Left ventricle myocardium inferior (tissue), 1 donor: ENCODE measurements around the gene NPNT. TPM values are rescaled to one million over a fixed set of nuclear protein-coding genes. Genes with fewer than 3 reads are reported as not detected.

Experiments used
- DNase-seq: peaks from one replicate; pipeline ENCODE4 v3.0.0-alpha.2; 2020
- H3K27ac ChIP-seq: fragments of 200-600 bp; replicated peaks from 2 replicates; pipeline ENCODE4 v1.8.0; 2021
- H3K27me3 ChIP-seq: fragments of 200-600 bp; 2 replicates; pipeline ENCODE4 v1.8.0; 2021; ENCODE audit warnings: low read depth
- H3K36me3 ChIP-seq: fragments of 200-600 bp; 2 replicates; pipeline ENCODE4 v1.8.0; 2021
- H3K4me1 ChIP-seq: fragments of 200-600 bp; 2 replicates; pipeline ENCODE4 v1.8.0; 2021
- H3K4me3 ChIP-seq: fragments of 200-600 bp; 2 replicates; pipeline ENCODE4 v1.8.0; 2021; ENCODE audit warnings: mild to moderate bottlenecking, moderate library complexity
- H3K9me3 ChIP-seq: fragments of 200-600 bp; replicated peaks from 2 replicates; pipeline ENCODE4 v1.8.0; 2021
- intact Hi-C: fragments of 100-400 bp; cut with micrococcal nuclease; formaldehyde crosslinking; loops from one replicate; pipeline ENCODE4 v1.11.0; 2022
- total RNA-seq: library from RNA; stranded (reverse); fragmentation: NEBNext Ultra II Directional; extraction: Animal tissue kit (Norgen Biotek cat#: 25700); gene quantifications from one replicate; pipeline ENCODE4 v1.2.1, GENCODE V29; 2021
- TF ChIP-seq, protein P1 (sequence below): fragments of 200-600 bp; IDR thresholded peaks from 2 replicates; pipeline ENCODE4 v1.8.0; 2021; ENCODE audit warnings: antibody characterized with exemption, mild to moderate bottlenecking, borderline replicate concordance
- donor health status: DM: no; HTN: yes; CAD: no; lungs with severe emphysema.

The NPNT gene
- total RNA-seq, 1 donor from 2014 or later = 2.9 TPM

DNA sequence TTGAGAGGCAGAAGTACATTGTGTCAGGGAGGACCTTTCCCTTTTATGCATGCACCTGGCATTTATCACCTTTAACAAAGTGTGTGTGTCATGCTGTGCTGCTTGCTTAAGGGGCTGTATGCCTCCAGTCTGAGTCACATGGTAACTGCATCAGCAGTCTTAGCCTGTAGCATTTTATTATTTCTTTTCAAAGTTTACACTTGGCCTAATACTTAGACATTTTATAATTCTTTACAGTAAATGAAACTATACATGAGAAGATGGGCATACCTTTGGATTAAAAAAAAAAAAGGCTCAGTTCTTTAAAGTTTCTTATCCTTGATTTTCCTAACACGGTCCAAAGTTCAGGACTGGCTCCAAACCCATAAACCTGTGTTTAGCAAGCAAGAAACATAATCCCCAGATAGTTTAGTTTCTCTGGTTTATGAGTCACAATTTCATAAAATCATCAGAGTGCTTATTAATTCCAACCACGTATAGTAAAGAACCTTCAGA is 14.6 kb downstream of the NPNT start:
- intact Hi-C loops = no loop called here
- TF ChIP-seq, protein P1, sequence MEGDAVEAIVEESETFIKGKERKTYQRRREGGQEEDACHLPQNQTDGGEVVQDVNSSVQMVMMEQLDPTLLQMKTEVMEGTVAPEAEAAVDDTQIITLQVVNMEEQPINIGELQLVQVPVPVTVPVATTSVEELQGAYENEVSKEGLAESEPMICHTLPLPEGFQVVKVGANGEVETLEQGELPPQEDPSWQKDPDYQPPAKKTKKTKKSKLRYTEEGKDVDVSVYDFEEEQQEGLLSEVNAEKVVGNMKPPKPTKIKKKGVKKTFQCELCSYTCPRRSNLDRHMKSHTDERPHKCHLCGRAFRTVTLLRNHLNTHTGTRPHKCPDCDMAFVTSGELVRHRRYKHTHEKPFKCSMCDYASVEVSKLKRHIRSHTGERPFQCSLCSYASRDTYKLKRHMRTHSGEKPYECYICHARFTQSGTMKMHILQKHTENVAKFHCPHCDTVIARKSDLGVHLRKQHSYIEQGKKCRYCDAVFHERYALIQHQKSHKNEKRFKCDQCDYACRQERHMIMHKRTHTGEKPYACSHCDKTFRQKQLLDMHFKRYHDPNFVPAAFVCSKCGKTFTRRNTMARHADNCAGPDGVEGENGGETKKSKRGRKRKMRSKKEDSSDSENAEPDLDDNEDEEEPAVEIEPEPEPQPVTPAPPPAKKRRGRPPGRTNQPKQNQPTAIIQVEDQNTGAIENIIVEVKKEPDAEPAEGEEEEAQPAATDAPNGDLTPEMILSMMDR = no peak

DNA sequence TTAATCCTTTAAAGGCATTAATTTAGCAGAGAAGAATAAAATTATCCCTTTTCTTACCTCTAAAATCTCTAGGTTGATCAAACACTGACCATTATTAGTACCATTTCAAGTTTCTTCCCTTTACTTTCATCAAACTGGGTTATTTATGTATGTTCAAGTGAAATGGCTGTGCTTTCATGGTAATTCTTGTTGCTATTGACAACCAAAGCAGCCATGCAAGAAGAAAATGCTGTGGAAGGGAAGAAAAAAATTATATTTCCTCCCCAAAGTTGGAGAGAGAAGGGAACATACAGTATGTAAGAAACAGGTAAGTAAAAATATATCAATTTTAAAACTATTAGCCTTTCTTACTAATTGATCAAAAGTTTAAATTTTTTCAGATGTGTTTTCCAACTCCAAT is 16.2 kb downstream of the NPNT start:
- TF ChIP-seq, protein P1 = no peak
- Histone ChIP-seq H3K36me3 (no peaks in the 10 kb centered on the region), H3K27me3 (no peaks in the 10 kb centered on the region), H3K27ac (no peak overlapping the region), H3K4me3 (no peak overlapping the region), H3K4me1 (no peaks in the 10 kb centered on the region), H3K9me3 (no peaks in the 10 kb centered on the region)
- intact Hi-C loops = no loop called here
- no peak for DNase-seq

More for the DNA sequence above, 14.6 kb downstream of the NPNT start:
- no peak overlapping the region for H3K4me3 ChIP-seq
- H3K27ac ChIP-seq = no peak overlapping the region
- H3K4me1 ChIP-seq = no peaks in the 10 kb centered on the region
- H3K27me3 ChIP-seq = no peaks in the 10 kb centered on the region
- H3K36me3 ChIP-seq = no peaks in the 10 kb centered on the region
- no peaks in the 10 kb centered on the region for H3K9me3 ChIP-seq
- DNase-seq = no peak

DNA sequence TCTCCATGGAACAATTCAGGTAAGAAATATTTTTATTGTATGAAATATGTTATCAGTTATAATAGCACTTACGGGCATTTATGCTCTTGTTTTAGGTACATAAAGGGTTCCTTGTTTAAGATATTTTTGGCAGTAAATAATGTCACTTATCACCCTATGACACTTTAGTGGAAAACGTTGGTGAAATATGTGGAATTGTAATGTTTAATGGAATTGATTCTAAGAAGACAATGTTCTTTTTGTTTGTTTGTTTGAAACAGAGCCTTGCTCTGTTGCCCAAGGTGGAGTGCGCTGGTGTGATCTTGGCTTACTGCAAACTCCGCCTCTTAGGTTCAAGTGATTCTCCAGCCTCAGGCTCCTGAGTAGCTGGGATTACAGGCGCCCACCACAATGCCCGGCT is 17.4 kb downstream of the NPNT start:
- intact Hi-C loops = no loop called here
- TF ChIP-seq, protein P1 = no peak
- Histone ChIP-seq H3K27me3 (no peaks in the 10 kb centered on the region), H3K9me3 (no peaks in the 10 kb centered on the region), H3K4me3 (no peak overlapping the region), H3K4me1 (no peaks in the 10 kb centered on the region), H3K27ac (no peak overlapping the region), H3K36me3 (no peaks in the 10 kb centered on the region)
- DNase-seq = no peak

DNA sequence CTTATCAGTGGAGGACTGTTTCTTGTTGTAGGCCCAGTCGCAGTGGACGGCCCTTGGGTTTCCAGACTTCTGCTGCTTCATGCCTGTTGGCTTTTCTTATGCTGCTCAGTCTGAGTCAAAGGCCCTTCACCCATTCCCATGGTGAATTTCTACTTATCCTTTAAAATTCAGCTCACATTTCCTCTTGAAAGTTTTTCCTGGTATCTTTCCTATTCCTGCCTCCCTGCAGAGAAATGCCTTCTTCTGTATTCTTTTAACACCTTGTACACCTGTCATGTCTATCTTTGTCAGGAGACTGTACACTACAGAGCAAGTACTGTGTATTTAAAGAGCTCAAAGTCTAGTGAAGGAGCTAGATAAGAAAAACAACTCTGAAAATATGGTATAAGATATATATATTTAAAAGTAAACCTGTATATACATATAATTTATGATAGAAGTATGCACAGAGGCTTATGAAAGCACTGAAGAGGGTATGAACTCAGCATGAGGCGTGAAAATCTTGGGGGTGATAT is 22.0 kb downstream of the NPNT start:
- no peaks in the 10 kb centered on the region for H3K27me3 ChIP-seq
- H3K4me3 ChIP-seq = no peak overlapping the region
- no peaks in the 10 kb centered on the region for H3K36me3 ChIP-seq
- TF ChIP-seq, protein P1 = no peak
- intact Hi-C loops = no loop called here
- no peak overlapping the region for H3K27ac ChIP-seq
- H3K4me1 ChIP-seq = no peaks in the 10 kb centered on the region
- H3K9me3 ChIP-seq = no peaks in the 10 kb centered on the region
- no peak for DNase-seq

DNA sequence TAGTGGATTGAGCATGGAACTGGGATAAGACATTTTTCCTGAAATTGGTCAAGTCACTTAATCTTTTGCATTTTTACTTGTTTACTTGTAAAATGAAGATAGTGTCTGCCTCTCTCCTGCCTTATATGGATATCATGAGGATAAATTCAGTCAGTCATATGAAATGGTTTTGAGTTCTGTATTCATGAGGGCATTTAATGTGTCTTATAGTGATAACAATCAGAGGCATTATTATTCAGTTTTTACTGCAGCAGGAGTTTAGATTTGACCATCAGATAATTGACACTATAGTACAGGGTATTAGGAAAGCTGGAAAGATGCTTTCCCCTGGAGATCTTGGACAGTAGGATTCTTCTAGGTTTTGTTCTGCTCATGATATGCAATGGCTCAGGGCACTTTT is 26.0 kb downstream of the NPNT start:
- no peak for DNase-seq
- Histone ChIP-seq H3K27me3 (no peaks in the 10 kb centered on the region), H3K9me3 (no peaks in the 10 kb centered on the region), H3K36me3 (no peaks in the 10 kb centered on the region), H3K27ac (no peak overlapping the region), H3K4me3 (no peak overlapping the region), H3K4me1 (no peaks in the 10 kb centered on the region)
- TF ChIP-seq, protein P1 = no peak
- intact Hi-C loops = no loop called here
